Measurements from ENCODE around the gene KICS2. TPM values are rescaled to one million over a fixed set of nuclear protein-coding genes. Genes with fewer than 3 reads are reported as not detected.
"Not testable (repeated sequence)": the region's sequence is repeated elsewhere in the genome, so short reads cannot be mapped to it uniquely, and the experiment has no call there.

Gene KICS2
- total and polyA plus RNA-seq, 2 of the 8 experiments (the other 6 are each of a cell fraction or from before 2014, with no cell fraction given): 5.6 to 9.5 TPM

DNA sequence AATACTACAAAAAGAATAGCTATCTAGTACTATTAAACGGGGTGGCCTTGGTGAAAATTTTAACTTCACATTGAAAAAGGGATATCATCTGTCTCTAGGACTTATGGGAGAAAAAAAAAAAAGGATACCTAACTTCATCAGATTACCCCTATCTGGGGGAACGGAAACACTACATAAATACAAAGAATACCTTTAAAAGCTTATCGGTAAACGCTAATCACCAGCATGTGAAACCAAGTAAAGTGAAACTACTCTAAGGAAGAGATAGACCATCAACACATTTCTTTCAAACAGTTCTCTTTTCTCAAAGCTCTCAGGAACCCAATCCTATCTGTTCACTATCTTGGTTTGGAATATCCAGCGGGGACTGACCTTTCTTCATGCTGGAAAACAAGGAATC is 3.5 kb downstream of the KICS2 start (continued):
- TF ChIP-seq SP4 (IDR thresholded peaks at IDR 0.05; ENCODE audit: low read length): no peak

- CTCF ChIA-PET (ENCODE audit: partially characterized antibody): interaction anchor here (0.7 to 2.4 kb wide), 4 partner anchors 12 to 374 kb away, joined by 3 to 12 read pairs (median 4); partner anchors contain the start of gene SRGAP1
- 95% methylated on average over 7 of the region's 7 CpGs; no CpG with 5 or more reads in 1 of the 2 experiments for WGBS, 2 experiments (ENCODE audit: extremely low coverage in 1 of 2, insufficient coverage in 1 of 2, insufficient read length in 1 of 2, insufficient replicate concordance in 2 of 2, low coverage in 1 of 2, low lambda C conversion rate in 2 of 2, missing lambda C conversion rate in 1 of 2)
- not testable (repeated sequence) for H2AFZ ChIP-seq (ENCODE audit: low read length)
Measured at GRCh38 chr12:64217643-64218042, 4.5 kb downstream of the KICS2 start.

More at GRCh38 chr12:64217643-64218042, 4.5 kb downstream of the KICS2 start:
- H4K20me1 ChIP-seq (replicated peaks in 1 of 2; ENCODE audit: control insufficient read depth in 1 of 2, insufficient read depth in 2 of 2, low read length in 2 of 2); H2BK15ac ChIP-seq (ENCODE audit: low read length); H3K36me3 ChIP-seq (ENCODE audit: control insufficient read depth in 2 of 4, insufficient read depth in 4 of 4, low read length in 3 of 4); H2BK12ac ChIP-seq (ENCODE audit: low read depth, low read length); H2BK20ac ChIP-seq (ENCODE audit: low read length); FAIRE-seq; H3K79me1 ChIP-seq (ENCODE audit: low read depth, low read length); H3K56ac ChIP-seq (replicated peaks; ENCODE audit: insufficient read length, low read depth, low read length); H3K23ac ChIP-seq (ENCODE audit: insufficient read length); H2AK5ac ChIP-seq (ENCODE audit: low read depth, low read length); H3K4ac ChIP-seq (replicated peaks; ENCODE audit: insufficient read length, low read depth, low read length); H2BK5ac ChIP-seq (ENCODE audit: low read depth, low read length); H4K91ac ChIP-seq (replicated peaks; ENCODE audit: insufficient read length, low read length); H3K4me2 ChIP-seq (ENCODE audit: insufficient read depth in 1 of 2, low read depth in 2 of 2, low read length in 2 of 2); H3K18ac ChIP-seq (ENCODE audit: extremely low read depth, low read length); H3K27me3 ChIP-seq (replicated peaks in 1 of 4; ENCODE audit: control insufficient read depth in 3 of 4, extremely low read depth in 1 of 4, insufficient read depth in 3 of 4, low read length in 3 of 4); H3K4me3 ChIP-seq (ENCODE audit: extremely low read depth in 1 of 4, insufficient read depth in 2 of 4, low read depth in 3 of 4, low read length in 4 of 4); DNase-seq (ENCODE audit: low read depth in 1 of 2, low spot score in 2 of 2); H4K8ac ChIP-seq (ENCODE audit: extremely low read depth, insufficient read depth, low read length); H3K14ac ChIP-seq (ENCODE audit: insufficient read length); H3K27ac ChIP-seq (ENCODE audit: low read depth, low read length); H3K4me1 ChIP-seq (replicated peaks in 1 of 4; ENCODE audit: control insufficient read depth in 3 of 4, insufficient read depth in 4 of 4, low read length in 3 of 4); H3K9ac ChIP-seq (replicated peaks in 1 of 4; ENCODE audit: extremely low read depth in 1 of 4, low read depth in 3 of 4, low read length in 3 of 4); H3K9me3 ChIP-seq (ENCODE audit: insufficient read depth in 2 of 2, low read depth in 1 of 2, low read length in 1 of 2); H3K23me2 ChIP-seq (ENCODE audit: low read depth, low read length); H4K5ac ChIP-seq (ENCODE audit: insufficient read length, low read depth, low read length); POLR2A ChIA-PET (ENCODE audit: partially characterized antibody); H3K79me2 ChIP-seq (ENCODE audit: control insufficient read depth in 1 of 2, insufficient read depth in 2 of 2, low read length in 2 of 2); H2BK120ac ChIP-seq (replicated peaks; ENCODE audit: low read depth, low read length): not testable (repeated sequence)
